Measurements from ENCODE around the gene RGS12.

The RGS12 gene

DNA sequence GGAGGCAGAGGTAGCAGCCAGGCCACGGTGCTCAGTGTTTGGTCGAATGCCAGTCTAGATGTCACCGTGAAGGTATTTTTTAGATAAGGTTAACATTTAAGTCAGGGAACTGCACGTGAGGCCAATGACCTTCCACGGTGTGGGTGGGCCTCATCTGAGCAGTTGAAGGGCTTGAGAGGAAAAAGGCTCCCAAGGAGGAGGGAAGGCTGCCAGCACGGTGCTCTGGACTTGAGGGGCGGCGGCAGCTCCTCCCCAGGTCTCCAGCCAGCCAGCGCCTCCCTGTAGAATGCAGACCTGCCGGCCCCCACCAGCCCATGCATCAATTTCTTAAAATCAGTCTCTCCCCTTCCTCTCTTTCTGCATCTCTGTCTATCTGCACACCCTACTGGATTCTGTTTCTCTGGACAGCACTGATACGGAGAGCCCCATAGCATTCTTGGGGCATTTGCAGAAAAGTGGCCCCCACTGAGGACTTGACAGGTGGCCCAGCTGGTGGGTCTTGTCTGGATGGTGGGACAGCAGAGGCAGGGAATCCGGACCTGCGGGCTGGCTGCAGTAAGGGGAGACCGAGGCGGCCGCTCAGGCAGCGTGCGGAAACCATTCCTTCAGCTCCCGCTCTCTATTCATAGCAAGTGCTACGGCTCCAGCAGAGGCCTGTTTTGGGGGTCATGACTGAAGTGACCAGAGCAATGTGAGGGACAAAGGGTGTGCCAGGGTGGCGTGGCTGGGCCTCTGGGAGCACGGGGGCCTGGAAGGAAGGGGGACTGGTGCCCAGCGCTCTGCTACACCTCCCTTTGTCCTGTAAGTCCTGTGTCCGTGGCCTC lies 7.9 kb upstream of the RGS12 start:
- DNase-seq, result no peak

DNA sequence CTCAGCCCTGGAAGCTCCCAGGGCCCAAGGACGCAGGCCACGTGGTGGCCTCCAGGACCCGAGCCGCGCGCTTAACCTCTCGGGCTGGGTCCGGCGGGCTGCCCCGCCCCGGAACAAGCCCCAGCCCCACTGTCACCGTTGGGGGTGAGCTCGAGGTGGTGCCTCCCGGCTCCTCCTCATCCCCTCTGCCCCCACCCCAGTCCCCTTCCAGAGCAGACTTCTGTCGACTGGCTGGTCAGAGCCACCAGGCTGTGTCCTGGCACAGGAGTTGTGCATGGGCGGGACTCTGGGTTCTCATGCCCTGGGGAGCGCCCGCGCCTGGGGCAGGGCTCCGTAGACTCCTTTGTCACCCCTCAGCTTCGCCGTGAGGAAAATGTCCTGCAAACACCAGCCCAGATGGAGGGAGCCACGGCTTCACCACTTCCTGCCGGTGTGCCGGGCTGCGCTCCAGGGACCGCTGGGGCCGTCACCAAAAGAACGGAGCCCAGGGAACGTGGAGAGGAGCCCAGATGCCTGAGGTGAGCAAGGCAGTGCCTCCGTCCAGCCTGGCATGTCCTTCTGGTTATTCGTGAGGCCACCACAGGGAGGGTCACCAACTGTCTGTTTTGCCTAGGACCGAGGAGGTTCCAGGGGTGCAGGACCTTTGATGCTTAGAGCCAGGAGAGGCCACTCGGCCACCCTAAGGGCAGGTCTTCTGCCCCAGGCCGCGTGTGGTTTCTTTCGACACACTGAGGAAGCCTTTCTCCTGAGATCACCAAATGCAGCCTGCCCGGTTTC lies 7.1 kb upstream of the RGS12 start:
- no peak for DNase-seq

GRCh38 chr4:3286335-3287175 lies 6.3 kb upstream of the RGS12 start:
- DNase-seq, result no peak

GRCh38 chr4:3287271-3287971 lies 5.4 kb upstream of the RGS12 start:
- no peak for DNase-seq

- DNase-seq, result no peak
Observed at GRCh38 chr4:3287972-3288570, 4.8 kb upstream of the RGS12 start.

GRCh38 chr4:3288571-3289094 lies 4.2 kb upstream of the RGS12 start:
- DNase-seq, result no peak

DNA sequence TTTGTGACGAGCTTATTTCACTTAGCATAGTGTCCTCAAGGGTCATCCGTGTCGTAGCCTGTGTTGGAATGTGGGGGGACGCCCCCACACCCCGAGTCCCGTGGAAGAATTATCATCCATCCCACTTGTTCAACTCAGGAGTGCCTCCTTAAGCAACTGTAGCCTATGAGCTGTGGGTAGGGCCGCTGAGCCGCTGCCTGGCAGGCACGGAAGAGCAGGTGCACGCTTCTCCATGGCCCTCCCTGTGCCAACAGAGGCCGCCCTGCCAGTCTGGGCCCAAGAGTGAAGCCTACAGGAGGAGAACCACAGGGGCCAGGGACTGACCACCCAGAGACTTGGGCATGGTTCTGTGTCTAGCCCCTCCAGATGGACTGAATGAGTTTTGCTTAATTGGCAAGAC lies 2.3 kb upstream of the RGS12 start:
- DNase-seq, result no peak

DNA sequence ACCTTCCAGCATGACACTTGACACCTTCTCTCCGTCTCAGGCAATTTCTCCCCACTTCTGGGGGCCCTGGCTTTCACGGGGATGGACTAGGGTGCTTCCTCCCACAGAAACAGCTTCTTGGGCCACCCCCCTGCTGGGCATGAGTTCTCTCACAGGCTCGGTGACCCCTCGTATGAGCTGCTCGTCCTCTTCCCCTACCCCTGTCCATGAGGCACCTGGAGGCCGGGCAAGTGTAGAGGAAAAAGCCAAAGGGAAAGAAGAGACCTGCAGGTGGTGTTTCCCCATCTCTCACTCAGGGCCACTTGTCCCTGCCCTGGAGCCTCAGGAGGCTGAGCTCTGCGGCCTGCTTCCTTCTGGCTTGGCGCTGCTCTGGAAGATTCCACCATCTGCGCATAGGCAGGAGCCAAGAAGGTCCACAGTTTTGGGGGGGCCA lies 1.9 kb upstream of the RGS12 start:
- DNase-seq, result no peak

DNA sequence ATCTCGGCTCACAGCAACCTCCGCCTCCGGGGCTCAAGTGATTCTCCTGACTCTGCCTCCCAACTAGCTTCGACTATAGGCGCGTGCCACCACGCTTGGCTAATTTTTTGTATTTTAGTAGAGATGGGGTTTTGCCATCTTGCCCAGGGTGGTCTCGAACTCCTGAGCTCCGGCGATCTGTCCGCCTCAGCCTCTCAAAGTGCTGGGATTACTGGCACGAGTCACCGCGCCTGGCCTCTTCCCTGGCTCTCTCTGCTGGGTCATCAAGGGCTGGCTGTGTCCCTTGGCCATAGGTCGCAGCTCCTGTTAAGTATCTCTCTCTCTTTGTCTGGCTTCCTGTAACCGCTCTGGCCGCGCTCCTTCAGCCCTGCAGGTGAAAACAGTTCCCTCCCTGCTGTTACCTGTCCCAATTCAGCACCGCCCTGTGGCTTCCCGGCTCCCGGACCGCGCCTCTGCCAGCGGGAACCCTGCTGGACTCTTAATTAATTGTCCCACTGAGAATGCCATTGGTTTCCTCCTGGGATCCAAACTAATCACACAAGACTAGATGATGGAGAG lies 1.3 kb upstream of the RGS12 start:
- DNase-seq, result no peak

DNA sequence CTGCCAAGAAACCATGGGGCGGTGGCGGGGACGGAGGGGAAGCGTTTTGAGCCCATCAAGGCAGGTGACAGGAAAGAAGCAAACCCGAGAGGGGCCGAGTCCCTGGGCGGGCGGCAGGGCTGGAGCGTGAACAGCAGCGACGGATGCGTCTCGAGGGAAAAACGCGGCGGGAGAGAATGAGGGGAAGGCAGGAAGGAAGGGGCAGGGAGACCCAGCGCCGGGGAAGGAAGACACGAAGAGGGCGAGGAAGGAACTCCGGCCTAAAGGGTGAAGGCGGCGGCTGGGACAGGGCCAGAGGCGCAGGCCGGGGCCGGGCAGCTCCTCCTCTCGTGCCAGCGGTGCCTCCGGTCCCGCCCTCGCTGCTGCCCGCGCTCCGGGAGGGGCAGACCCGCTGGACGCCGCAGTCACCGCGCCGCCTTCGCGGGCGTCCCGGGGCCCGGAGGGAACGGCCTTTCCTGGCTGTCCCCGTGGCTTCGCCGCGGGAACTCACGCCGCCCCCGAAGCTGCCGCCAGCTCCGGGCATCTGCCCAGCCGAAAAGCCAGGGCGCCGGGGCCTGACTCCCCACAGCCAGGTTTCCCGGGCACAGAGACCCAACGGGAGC lies 751 bp upstream of the RGS12 start:
- DNase-seq, result peak; percentile 77

GRCh38 chr4:3293401-3294391 lies 875 bp downstream of the RGS12 start:
- peak; percentile 67 for DNase-seq

DNA sequence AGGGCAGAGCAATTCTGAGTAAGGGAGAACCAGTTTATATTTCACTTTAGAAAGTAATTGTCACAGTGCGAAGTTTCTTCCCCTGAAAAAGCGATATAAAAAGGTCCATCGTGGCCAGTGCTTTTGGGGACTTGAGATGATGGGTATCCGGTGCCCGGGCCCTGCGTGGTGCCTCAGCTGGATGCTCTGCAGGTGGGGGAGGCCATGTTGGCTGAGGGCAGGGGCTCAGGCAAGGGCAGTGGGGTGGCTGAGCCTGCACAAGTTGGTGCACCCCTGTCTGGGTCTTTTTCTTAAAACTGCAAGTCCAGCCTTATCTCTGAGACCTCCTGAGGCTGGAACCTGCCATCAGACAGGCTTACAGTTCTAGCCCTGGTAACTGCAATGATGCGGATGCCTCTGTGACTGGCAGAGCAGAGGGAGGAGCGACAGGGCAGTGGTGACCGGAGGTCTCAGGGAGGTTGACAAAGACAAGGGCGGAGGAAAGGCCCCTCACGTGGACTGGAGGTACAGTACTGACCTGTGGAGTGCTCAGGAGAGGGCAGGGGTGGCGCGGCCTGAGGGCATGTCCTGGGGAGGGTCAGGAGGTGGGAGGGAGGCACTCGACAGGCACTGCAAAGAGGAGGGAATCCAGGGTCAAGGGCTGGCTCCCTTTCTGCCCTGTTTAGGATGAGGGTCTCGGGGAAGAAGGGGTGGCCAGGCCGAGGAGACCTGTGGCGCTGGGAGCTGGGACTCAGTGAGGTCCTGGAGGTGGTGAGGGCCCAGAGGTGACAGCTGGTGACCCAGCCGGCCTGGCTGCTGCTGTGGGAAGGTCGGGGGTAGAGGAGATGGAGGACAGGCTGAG lies 1.8 kb downstream of the RGS12 start:
- peak; percentile 51 for DNase-seq

DNA sequence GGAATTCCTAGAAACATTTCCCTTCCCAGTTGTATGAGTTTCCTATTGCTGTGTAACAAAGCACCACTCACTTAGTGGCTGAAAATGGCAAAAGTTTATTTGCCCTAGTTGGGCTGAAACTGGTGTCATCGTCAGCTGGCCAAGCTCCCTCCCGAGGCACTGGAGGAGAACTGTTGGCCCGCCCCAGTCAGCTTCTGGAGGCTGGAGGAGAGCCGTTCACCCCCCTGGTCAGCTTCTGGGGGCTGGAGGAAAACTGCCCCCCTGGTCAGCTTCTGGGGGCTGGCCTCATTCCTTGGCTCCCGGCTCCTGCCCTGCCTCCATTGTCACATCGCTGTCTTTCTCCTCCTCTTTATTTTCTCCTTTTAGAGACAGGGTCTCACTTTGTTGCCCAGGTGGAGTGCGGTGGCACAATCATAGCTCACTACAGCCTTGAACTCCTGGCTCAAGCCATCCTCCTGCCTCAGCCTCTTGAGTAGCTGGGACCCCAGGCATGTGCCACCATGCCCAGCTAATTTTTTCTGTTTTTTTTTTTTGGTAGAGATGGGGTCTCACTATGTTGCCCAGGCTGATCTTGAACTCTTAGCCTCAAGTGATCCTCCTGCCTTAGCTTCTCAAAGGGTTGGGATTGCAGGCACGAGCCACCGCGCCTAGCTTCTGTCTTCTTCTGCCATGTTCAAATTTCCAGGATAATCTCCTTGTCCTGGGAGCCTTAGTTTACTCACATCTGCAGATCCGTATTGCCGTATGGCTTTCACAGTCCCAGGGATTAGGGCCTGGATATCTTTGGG lies 3.2 kb downstream of the RGS12 start:
- DNase-seq, result no peak

GRCh38 chr4:3296651-3297050 lies 3.8 kb downstream of the RGS12 start:
- no peak for DNase-seq

GRCh38 chr4:3297066-3297859 lies 4.4 kb downstream of the RGS12 start:
- DNase-seq, result no peak

DNA sequence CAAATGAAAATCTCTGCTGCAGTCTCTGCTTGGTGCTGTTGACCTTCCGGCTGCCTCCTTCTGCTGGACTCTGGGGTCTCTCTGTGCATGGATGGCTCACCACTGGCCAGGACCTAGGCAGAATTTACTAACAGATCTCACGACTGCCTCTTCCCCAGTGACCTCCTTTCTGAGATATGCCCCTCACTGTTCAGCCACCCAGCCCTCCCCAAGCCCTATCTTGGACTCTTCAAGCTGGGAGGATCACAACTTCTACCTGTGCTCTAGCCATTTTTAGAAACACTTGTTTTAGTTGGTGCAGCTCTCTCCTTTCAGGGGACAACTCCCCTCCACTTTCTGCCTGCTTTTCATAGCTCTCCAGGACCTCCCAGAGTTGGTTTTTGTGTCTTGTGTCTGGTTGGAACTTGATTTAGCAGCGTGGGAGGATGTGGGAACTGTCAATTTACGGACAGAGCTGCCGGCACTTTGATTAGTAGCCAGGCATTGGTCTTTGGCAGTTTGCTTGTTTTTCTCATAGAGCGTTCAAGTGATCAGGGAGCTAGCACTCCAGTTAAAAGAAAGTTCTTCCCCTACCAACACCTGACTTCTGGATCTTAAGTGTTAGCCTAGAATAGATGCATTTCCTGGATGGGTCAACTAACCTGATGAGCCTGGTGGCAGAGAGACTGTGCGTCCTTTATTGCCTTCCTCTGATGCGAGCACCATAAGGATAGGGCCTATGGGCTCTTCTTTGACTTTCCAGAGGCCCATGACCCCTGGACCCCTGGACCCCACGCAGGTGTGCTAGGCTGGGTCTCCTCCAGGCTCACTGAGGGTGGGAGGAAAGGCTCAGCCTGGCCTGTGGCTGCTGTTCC lies 6.5 kb downstream of the RGS12 start:
- DNase-seq, result no peak

All from eye (tissue), 1 donor.